Neuron (in vitro differentiated cells): Measurements from ENCODE around the gene C16orf82.

ENCODE experiments used
- H2AFZ ChIP-seq: one replicate; pipeline ENCODE4 v1.6.1; 2013; ENCODE audit warnings: low read depth, mild to moderate bottlenecking, inconsistent platforms, low read length, moderate library complexity
- H3K27me3 ChIP-seq: one replicate; pipeline ENCODE4 v1.6.1; 2013; ENCODE audit warnings: low read length; ENCODE audit not compliant: insufficient read depth
- H3K36me3 ChIP-seq: one replicate; pipeline ENCODE4 v1.6.1; 2013; ENCODE audit warnings: low read length; ENCODE audit not compliant: insufficient read depth
- H3K4me1 ChIP-seq: one replicate; pipeline ENCODE4 v1.6.1; 2013; ENCODE audit warnings: low read length; ENCODE audit not compliant: insufficient read depth
- H3K4me3 ChIP-seq: 2 replicates; pipeline ENCODE4 v1.5.1; 2013; ENCODE audit warnings: mild to moderate bottlenecking, low read length, moderate library complexity
- H3K9me3 ChIP-seq: one replicate; pipeline ENCODE4 v1.6.1; 2013; ENCODE audit warnings: low read length

C16orf82 gene

GRCh38 chr16:27066668-27067537, at the start of gene C16orf82:
TSS of gene C16orf82 (plus strand) at chr16:27066927.
- Histone ChIP-seq H3K27me3 (peaks cover 4% of the 10 kb centered on the region), H3K36me3 (no peaks in the 10 kb centered on the region), H2AFZ (peak within 1 kb of the TSS; percentile 37), H3K4me3 (no peak within 1 kb of the TSS), H3K4me1 (peaks cover 17% of the 10 kb centered on the region), H3K9me3 (no peaks in the 10 kb centered on the region)

GRCh38 chr16:27020031-27020430, 46.7 kb upstream of the C16orf82 start:
- no peaks in the 10 kb centered on the region for H3K27me3 ChIP-seq
- H3K4me1 ChIP-seq, result no peaks in the 10 kb centered on the region
- no peaks in the 10 kb centered on the region for H3K9me3 ChIP-seq
- no peak overlapping the region for H2AFZ ChIP-seq
- H3K36me3 ChIP-seq, result no peaks in the 10 kb centered on the region
- H3K4me3 ChIP-seq, result no peak overlapping the region

- Histone ChIP-seq H3K9me3 (no peaks in the 10 kb centered on the region), H3K4me1 (no peaks in the 10 kb centered on the region), H2AFZ (no peak overlapping the region), H3K4me3 (no peak overlapping the region), H3K36me3 (no peaks in the 10 kb centered on the region), H3K27me3 (no peaks in the 10 kb centered on the region)
Observed at GRCh38 chr16:27024010-27024409, 42.7 kb upstream of the C16orf82 start.

- no peaks in the 10 kb centered on the region for H3K4me1 ChIP-seq
- H3K36me3 ChIP-seq, result no peaks in the 10 kb centered on the region
- H3K4me3 ChIP-seq, result no peak overlapping the region
- no peaks in the 10 kb centered on the region for H3K9me3 ChIP-seq
- H3K27me3 ChIP-seq, result no peaks in the 10 kb centered on the region
- no peak overlapping the region for H2AFZ ChIP-seq
Observed at GRCh38 chr16:27025581-27025980, 41.1 kb upstream of the C16orf82 start.

- H3K9me3 ChIP-seq, result no peaks in the 10 kb centered on the region
- no peaks in the 10 kb centered on the region for H3K4me1 ChIP-seq
- no peak overlapping the region for H2AFZ ChIP-seq
- no peaks in the 10 kb centered on the region for H3K36me3 ChIP-seq
- no peaks in the 10 kb centered on the region for H3K27me3 ChIP-seq
- no peak overlapping the region for H3K4me3 ChIP-seq
Observed at GRCh38 chr16:27027971-27028370, 38.8 kb upstream of the C16orf82 start.

- no peaks in the 10 kb centered on the region for H3K36me3 ChIP-seq
- H3K4me1 ChIP-seq, result no peaks in the 10 kb centered on the region
- no peak overlapping the region for H2AFZ ChIP-seq
- H3K4me3 ChIP-seq, result no peak overlapping the region
- H3K9me3 ChIP-seq, result no peaks in the 10 kb centered on the region
- no peaks in the 10 kb centered on the region for H3K27me3 ChIP-seq
Observed at GRCh38 chr16:27028591-27029110, 38.1 kb upstream of the C16orf82 start.

GRCh38 chr16:27029525-27029924, 37.2 kb upstream of the C16orf82 start:
- Histone ChIP-seq H3K9me3 (no peaks in the 10 kb centered on the region), H3K36me3 (no peaks in the 10 kb centered on the region), H3K27me3 (no peaks in the 10 kb centered on the region), H2AFZ (no peak overlapping the region), H3K4me1 (no peaks in the 10 kb centered on the region), H3K4me3 (no peak overlapping the region)

GRCh38 chr16:27033281-27033979, 33.3 kb upstream of the C16orf82 start:
- Histone ChIP-seq H2AFZ (no peak overlapping the region), H3K4me1 (no peaks in the 10 kb centered on the region), H3K9me3 (no peaks in the 10 kb centered on the region), H3K36me3 (no peaks in the 10 kb centered on the region), H3K27me3 (no peaks in the 10 kb centered on the region), H3K4me3 (no peak overlapping the region)

- Histone ChIP-seq H3K4me3 (no peak overlapping the region), H3K4me1 (no peaks in the 10 kb centered on the region), H2AFZ (no peak overlapping the region), H3K9me3 (no peaks in the 10 kb centered on the region), H3K27me3 (no peaks in the 10 kb centered on the region), H3K36me3 (no peaks in the 10 kb centered on the region)
Observed at GRCh38 chr16:27040732-27041131, 26.0 kb upstream of the C16orf82 start.

GRCh38 chr16:27046958-27047518, 19.7 kb upstream of the C16orf82 start:
- Histone ChIP-seq H2AFZ (no peak overlapping the region), H3K36me3 (no peaks in the 10 kb centered on the region), H3K27me3 (no peaks in the 10 kb centered on the region), H3K4me1 (no peaks in the 10 kb centered on the region), H3K4me3 (no peak overlapping the region), H3K9me3 (no peaks in the 10 kb centered on the region)

- Histone ChIP-seq H3K4me3 (no peak overlapping the region), H3K9me3 (no peaks in the 10 kb centered on the region), H2AFZ (no peak overlapping the region), H3K36me3 (no peaks in the 10 kb centered on the region), H3K4me1 (no peaks in the 10 kb centered on the region), H3K27me3 (no peaks in the 10 kb centered on the region)
Observed at GRCh38 chr16:27048316-27048715, 18.4 kb upstream of the C16orf82 start.

GRCh38 chr16:27049117-27049516, 17.6 kb upstream of the C16orf82 start:
- Histone ChIP-seq H3K4me1 (no peaks in the 10 kb centered on the region), H2AFZ (no peak overlapping the region), H3K36me3 (no peaks in the 10 kb centered on the region), H3K27me3 (no peaks in the 10 kb centered on the region), H3K9me3 (no peaks in the 10 kb centered on the region), H3K4me3 (no peak overlapping the region)

GRCh38 chr16:27052007-27052406, 14.7 kb upstream of the C16orf82 start:
- H3K27me3 ChIP-seq, result no peaks in the 10 kb centered on the region
- H3K4me3 ChIP-seq, result no peak overlapping the region
- H3K36me3 ChIP-seq, result no peaks in the 10 kb centered on the region
- H2AFZ ChIP-seq, result no peak overlapping the region
- no peaks in the 10 kb centered on the region for H3K4me1 ChIP-seq
- no peaks in the 10 kb centered on the region for H3K9me3 ChIP-seq
